Kidney (tissue), 14 donors: ENCODE results near the gene GNG7. TPM values are rescaled to one million over a fixed set of nuclear protein-coding genes. Genes with fewer than 3 reads are reported as not detected.

Source experiments
- DNase-seq, 5 donors: peaks; one replicate each; pipeline ENCODE4 v3.0.0-alpha.2; 2013 to 2020
- FAIRE-seq: peaks from 2 replicates; lab custom pipeline; 2012; peaks lifted over from hg19 to GRCh38; lab: Jason Lieb, UNC
- H3K27ac ChIP-seq, 2 donors: one replicate each; pipeline ENCODE4 v1.7.0; 2013; ENCODE audit warnings: low read depth in 2 of 2, low read length in 2 of 2, inconsistent platforms in 1 of 2
- H3K27me3 ChIP-seq: one replicate; pipeline ENCODE4 v1.7.1; 2013; ENCODE audit warnings: low read length, inconsistent platforms; ENCODE audit not compliant: control insufficient read depth, insufficient read depth
- H3K36me3 ChIP-seq, 3 donors: one replicate each; pipeline versions ENCODE4 v1.7.0 to v1.7.1; 2013; ENCODE audit warnings: low read length in 3 of 3, control low read depth in 1 of 3, inconsistent platforms in 1 of 3; ENCODE audit not compliant: insufficient read depth in 3 of 3, control insufficient read depth in 2 of 3
- H3K4me1 ChIP-seq, 3 donors: one replicate each; pipeline versions ENCODE4 v1.7.0 to v1.7.1; 2013; ENCODE audit warnings: low read length in 3 of 3, inconsistent platforms in 1 of 3, low read depth in 1 of 3; ENCODE audit not compliant: control insufficient read depth in 2 of 3, insufficient read depth in 2 of 3
- H3K4me3 ChIP-seq, 3 donors: one replicate each; pipeline versions ENCODE4 v1.7.0 to v1.8.1; 2013; ENCODE audit warnings: low read length in 3 of 3, control low read depth in 1 of 3, inconsistent platforms in 1 of 3
- H3K9ac ChIP-seq, 3 donors: one replicate each; pipeline versions ENCODE4 v1.7.0 to v1.7.1; 2013; ENCODE audit warnings: low read length in 3 of 3, control low read depth in 1 of 3, inconsistent platforms in 1 of 3
- H3K9me3 ChIP-seq, 3 donors: one replicate each; pipeline versions ENCODE4 v1.7.0 to v1.7.1; 2013; ENCODE audit warnings: low read length in 3 of 3, control low read depth in 1 of 3, inconsistent platforms in 1 of 3; ENCODE audit not compliant: control insufficient read depth in 2 of 3, insufficient read depth in 1 of 3
- CTCF ChIP-seq: IDR thresholded peaks from 3 replicates; pipeline ENCODE4 v1.5.1; 2012; ENCODE audit warnings: mild to moderate bottlenecking, moderate library complexity, borderline replicate concordance; ENCODE audit not compliant: insufficient read depth; ENCODE audit errors: extremely low read depth
- intact Hi-C: fragments of 100-400 bp; cut with DNase I; formaldehyde crosslinking; loops from one replicate; pipeline ENCODE4 v1.11.1; 2022
- microRNA-seq: library from miRNA; unstranded; fragments of <30 nt; microRNA quantifications from one replicate; pipeline ENCODE4 v1.2.0, GENCODE V29; 2020
- polyA plus RNA-seq: library from polyadenylated mRNA; stranded (reverse); fragments of 350-450 nt; fragmentation: Illumina TruSeq; extraction: RNeasy Lipid Tissue Mini Kit (QIAGEN cat#74804); gene quantifications from one replicate; pipeline ENCODE4 v1.2.3, GENCODE V29; 2014; ENCODE audit warnings: low read depth, low replicate concordance; ENCODE audit not compliant: insufficient read depth
- total RNA-seq: library from RNA; stranded (reverse); fragmentation: NEBNext Ultra II Directional; extraction: Animal tissue kit (Norgen Biotek cat#: 25700); gene quantifications from one replicate; pipeline ENCODE4 v1.2.1, GENCODE V29; 2021
- donor health status: control.
- donor health status: control.
- donor health status: control.
- donor health status: control.
- donor health status: control.
- donor health status: DM: yes; HTN: yes; CAD: no.
- donor health status: Normal renal cell carcinoma (clear cell type).

The GNG7 gene
- total and polyA plus RNA-seq, 2 donors from 2014 or later: 9.9 to 13.4 TPM

- peak overlapping the region in 1 of 3 donors; percentile 63 for H3K4me3 ChIP-seq
Measured at GRCh38 chr19:2462635-2463421, 239.7 kb downstream of the GNG7 start.

GRCh38 chr19:2461751-2462634 is 240.5 kb downstream of the GNG7 start:
- H3K4me1 ChIP-seq: peaks cover 0 to 4% (median 0%) of the 10 kb centered on the region in 3 donors
- H3K27me3 ChIP-seq: no peaks in the 10 kb centered on the region
- intact Hi-C loops: no loop called here
- H3K9ac ChIP-seq: no peak overlapping the region
- no peaks in the 10 kb centered on the region for H3K36me3 ChIP-seq
- H3K4me3 ChIP-seq: peak overlapping the region; percentile 39 to 63 (median 45)
- H3K9me3 ChIP-seq: no peaks in the 10 kb centered on the region
- no peak overlapping the region for H3K27ac ChIP-seq
- DNase-seq (peak; percentile 55 to 87 (median 81)), FAIRE-seq (no peak)
- TF ChIP-seq CTCF: no peak

More at GRCh38 chr19:2462635-2463421, 239.7 kb downstream of the GNG7 start:
- no peaks in the 10 kb centered on the region for H3K9me3 ChIP-seq
- H3K4me1 ChIP-seq: peaks cover 0 to 4% (median 0%) of the 10 kb centered on the region in 3 donors
- H3K27ac ChIP-seq: no peak overlapping the region
- H3K27me3 ChIP-seq: no peaks in the 10 kb centered on the region
- FAIRE-seq: no peak
- H3K9ac ChIP-seq: peak overlapping the region in 1 of 3 donors; percentile 1
- no peak for TF ChIP-seq CTCF
- no peaks in the 10 kb centered on the region for H3K36me3 ChIP-seq
- intact Hi-C loops: no loop called here
- DNase-seq: peak; percentile 93 to 99 (median 97)

Small RNA genes within 50 kb of the gene (microRNA-seq; reads per million reads assigned to microRNA genes)
- not detected for gene MIR7850

Other genes with a start within 250 kb of the GNG7 start
- 27.6 TPM for gene LMNB2, start 245.7 kb downstream of the GNG7 start, total RNA-seq
- gene LMNB2, start 245.7 kb downstream of the GNG7 start, polyA plus RNA-seq: 9.0 TPM
- gene GADD45B, start 226.6 kb downstream of the GNG7 start, total RNA-seq: 88.5 TPM
- 149 TPM for gene GADD45B, start 226.6 kb downstream of the GNG7 start, polyA plus RNA-seq
- 2.3 TPM for gene DIRAS1, start 18.7 kb upstream of the GNG7 start, total RNA-seq
- gene DIRAS1, start 18.7 kb upstream of the GNG7 start, polyA plus RNA-seq: 7.6 TPM
- gene SLC39A3, start 37.3 kb upstream of the GNG7 start, total RNA-seq: 31.1 TPM
- 38.0 TPM for gene SLC39A3, start 37.3 kb upstream of the GNG7 start, polyA plus RNA-seq
- gene SGTA, start 80.6 kb upstream of the GNG7 start, total RNA-seq: 50.4 TPM
- gene SGTA, start 80.6 kb upstream of the GNG7 start, polyA plus RNA-seq: 66.2 TPM
- 42.9 TPM for gene THOP1, start 82.8 kb upstream of the GNG7 start, total RNA-seq
- gene THOP1, start 82.8 kb upstream of the GNG7 start, polyA plus RNA-seq: 36.8 TPM
- 6.9 TPM for gene ZNF554, start 117.2 kb upstream of the GNG7 start, total RNA-seq
- gene ZNF554, start 117.2 kb upstream of the GNG7 start, polyA plus RNA-seq: 3.6 TPM
- 9.8 TPM for gene ZNF555, start 138.8 kb upstream of the GNG7 start, total RNA-seq
- 3.9 TPM for gene ZNF555, start 138.8 kb upstream of the GNG7 start, polyA plus RNA-seq
- gene ZNF556, start 164.6 kb upstream of the GNG7 start, total RNA-seq: 0.76 TPM
- 0.56 TPM for gene ZNF556, start 164.6 kb upstream of the GNG7 start, polyA plus RNA-seq
- 6.1 TPM for gene ZNF57, start 198.2 kb upstream of the GNG7 start, total RNA-seq
- 6.2 TPM for gene ZNF57, start 198.2 kb upstream of the GNG7 start, polyA plus RNA-seq
- 5.1 TPM for gene ZNF77, start 242.3 kb upstream of the GNG7 start, total RNA-seq
- gene ZNF77, start 242.3 kb upstream of the GNG7 start, polyA plus RNA-seq: 2.4 TPM